WTC11 (cell line): Measurements from ENCODE around the gene IQCK.

Experiments
- ATF3 ChIP-seq: sonication (generic); formaldehyde crosslinking; conservative IDR thresholded peaks from 2 replicates; pipeline ENCODE4 v1.8.1; 2022; ENCODE audit warnings: mild to moderate bottlenecking, missing genetic modification reagents
- CTCF ChIP-seq: fragments of 200-600 bp; IDR thresholded peaks from 2 replicates; pipeline ENCODE4 v1.8.0; 2022; ENCODE audit warnings: antibody characterized with exemption
- ESRRA ChIP-seq: sonication (generic); formaldehyde crosslinking; IDR thresholded peaks from 2 replicates; pipeline ENCODE4 v1.8.1; 2022; ENCODE audit warnings: mild to moderate bottlenecking, missing genetic modification reagents, borderline replicate concordance
- SOX15 ChIP-seq: fragments of 250-450 bp; sonication (Bioruptor Pico); IDR thresholded peaks from 2 replicates; pipeline ENCODE4 v1.9.0; 2021; ENCODE audit warnings: mild to moderate bottlenecking
- TEAD1 ChIP-seq: sonication (generic); formaldehyde crosslinking; IDR thresholded peaks from 2 replicates; pipeline ENCODE4 v1.8.0; 2022; ENCODE audit warnings: mild to moderate bottlenecking, missing genetic modification reagents

GRCh38 chr16:19703172-19703889 is 14.7 kb upstream of the IQCK start:
- TF ChIP-seq SOX15 (CRISPR knock-in tag) = no peak
- TF ChIP-seq TEAD1 (CRISPR knock-in tag) = no peak
- no peak for TF ChIP-seq CTCF
- TF ChIP-seq ATF3 (CRISPR knock-in tag) = no peak
- TF ChIP-seq ESRRA (CRISPR knock-in tag) = no peak
